ENCODE results near the gene KIF9.
A peak's percentile ranks its signal among the peaks of the same experiment; 100 is the strongest.
"Not testable (repeated sequence)": the region's sequence is repeated elsewhere in the genome, so short reads cannot be mapped to it uniquely, and the experiment has no call there.

KIF9 gene

DNA sequence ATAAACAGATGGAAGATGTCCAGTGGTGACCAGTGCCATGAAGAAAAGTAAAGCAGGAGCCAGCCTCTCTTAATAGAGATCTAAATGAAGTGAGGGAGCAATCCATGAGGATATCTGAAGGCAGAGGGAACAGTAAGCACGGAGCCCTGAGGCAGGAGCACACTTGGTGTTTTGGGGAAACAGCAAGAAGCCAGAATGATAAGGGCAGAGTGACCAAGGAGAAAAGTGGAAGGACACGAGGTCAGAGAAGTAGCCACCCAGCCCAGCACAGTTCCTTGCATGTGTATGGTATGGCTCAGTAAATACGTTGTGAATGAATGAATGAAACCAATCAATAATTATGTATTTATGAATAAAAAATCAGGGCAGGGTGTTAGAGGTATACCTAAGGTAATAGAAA lies 11.8 kb upstream of the KIF9 start:
- no peak for DNase-seq

DNA sequence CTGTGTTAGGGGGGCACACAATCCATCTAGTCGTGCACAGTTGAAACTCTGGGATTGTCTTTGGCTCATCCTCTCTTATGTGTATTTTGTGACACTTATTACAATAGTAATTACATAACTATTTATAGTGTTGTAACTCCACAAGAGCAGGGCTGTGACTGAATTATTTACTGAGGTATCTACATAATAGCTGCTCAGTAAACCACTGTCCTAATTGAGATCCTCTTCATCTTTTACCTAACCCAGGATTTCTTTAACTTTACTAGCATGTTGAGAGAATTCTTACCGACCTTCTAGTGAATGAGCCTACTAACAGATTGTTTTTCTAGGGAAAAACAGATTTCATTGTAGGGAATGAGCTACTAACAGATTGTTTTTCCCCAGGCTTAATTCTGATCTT lies 11.2 kb upstream of the KIF9 start:
- no peak for DNase-seq

DNA sequence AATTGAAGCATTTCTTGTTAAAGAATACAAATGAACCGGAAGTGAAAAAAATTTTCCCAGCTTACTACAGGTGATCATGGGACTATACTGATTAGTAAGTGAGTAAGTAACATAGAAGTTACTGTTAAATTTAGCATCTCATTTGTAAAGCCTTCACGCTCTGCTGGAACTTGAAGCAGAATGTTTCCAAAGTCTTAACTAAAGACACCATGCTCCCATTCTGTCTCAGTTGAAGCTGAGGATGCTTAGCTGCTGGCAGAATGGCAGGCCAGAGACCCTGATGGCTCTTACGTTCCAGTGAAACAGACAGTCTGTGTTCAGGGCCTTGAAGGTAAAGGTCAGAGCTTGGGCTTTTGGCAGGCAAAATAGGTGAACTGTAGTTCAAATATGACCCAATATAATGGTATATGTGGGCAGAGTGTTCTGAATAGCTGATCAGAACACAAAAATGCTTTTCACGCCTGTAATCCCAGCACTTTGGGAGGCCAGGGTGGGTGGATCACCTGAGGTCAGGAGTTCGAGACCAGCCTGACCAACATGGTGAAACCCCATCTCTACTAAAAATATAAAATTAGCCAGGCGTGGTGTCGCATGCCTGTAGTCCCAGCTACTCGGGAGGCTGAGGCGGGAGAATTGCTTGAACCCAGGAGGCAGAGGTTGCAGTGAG lies 9.3 kb upstream of the KIF9 start:
- not testable (repeated sequence) for DNase-seq

DNA sequence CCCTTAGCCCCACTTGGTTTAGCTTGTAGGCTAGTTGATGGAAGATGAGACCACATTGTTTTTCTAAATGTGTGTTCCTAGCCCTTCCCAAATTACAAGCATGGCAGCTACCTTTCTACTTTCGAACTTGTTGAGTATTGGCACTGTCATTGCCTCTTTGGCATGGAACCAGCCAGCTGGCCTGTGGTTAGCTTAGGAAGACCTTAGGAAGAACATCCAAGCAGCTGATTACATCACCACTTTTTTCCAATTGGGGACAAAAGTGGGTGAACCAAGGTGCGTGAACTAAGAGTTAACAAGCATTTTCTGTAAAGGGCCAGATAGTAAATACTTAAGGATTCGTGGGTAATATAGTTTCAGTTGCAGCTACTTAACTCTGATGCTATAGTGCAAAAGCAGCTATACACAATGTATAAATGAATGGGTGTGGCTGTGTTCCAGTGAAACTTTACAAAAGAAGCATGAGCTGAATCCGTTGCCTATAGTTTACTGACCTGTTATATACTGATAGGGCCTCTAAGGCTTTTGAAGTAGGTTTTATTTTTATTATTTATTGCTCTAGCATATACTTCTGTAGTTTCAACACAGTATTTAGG lies 8.7 kb upstream of the KIF9 start:
- no peak for DNase-seq

DNA sequence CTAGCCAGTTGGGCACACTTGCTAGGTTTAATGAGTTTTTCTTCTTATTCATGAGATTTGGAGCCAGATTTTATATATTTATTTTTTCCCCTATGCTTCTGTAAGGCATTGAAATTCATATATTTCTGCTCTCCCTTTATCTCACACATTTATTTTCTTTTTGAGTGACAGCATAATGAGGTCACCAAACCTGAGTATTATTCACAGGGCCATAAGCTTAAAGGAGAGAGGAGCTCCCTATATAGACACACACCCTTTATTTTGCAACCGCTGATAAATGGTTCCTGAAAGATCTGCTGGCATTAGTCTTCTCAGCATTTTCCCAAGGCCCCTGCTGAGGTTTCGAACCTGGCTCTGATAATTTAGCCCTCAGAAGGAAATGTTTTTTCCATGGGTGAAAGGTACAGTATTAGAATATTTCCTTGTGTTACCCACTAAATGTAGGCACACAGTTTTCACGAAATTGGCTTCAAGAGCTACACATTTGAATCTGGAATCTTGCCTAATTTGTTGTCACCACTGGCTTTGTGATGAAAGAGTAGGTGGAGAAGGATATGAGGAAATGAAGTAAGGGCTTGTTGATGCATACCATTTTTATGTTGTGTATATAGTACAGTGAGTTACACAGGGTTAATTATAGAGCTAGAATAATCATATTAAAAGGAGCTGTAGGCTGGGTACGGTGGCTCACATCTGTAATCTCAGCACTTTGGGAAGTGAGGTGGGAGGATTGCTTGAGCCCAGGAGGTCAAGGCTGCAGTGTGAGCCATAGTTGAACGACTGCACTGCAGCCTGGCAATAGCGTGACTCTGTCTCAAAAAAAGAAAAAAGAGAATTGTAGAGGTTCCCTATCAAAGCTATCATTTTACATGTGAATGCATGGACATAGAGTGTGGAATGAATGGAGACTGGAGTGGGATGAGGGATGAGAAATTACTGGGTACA lies 6.6 kb upstream of the KIF9 start:
- DNase-seq = no peak

DNA sequence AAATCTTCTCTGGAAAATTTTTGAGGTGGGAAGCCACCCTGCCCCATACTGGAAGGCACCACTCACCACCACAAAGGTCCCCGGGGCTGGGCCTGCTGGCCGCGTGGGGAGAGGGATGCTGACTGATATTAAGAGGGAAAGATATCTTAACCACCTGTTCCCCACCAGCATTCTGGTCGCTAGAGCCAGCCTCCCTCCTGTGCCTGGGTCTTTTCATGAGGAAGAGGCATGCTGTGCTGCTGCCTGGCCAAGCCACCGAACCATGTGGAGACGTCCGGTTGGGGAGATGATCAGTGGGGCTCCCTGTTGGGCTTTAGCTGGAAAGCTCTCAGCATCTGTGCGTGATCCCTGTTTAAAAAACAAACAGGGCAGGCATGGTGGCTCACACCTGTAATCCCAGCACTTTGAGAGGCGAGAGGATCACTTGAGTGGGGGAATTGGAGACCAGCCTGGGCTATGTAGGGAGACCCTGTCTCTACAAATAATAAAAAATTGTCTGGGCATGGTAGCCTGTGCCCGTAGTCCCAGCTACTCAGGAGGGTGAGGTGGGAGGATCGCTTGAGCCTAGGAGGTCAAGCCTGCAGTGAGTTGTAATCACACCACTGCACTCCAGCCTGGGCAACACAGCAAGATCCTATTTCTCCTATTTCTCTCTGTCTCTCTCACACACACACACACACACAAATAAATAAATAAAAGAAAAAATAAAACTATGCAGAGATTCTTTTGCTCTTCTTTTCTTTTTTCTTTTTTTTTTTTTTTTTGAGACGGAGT lies 1.2 kb upstream of the KIF9 start:
- peak; percentile 48 for DNase-seq

DNA sequence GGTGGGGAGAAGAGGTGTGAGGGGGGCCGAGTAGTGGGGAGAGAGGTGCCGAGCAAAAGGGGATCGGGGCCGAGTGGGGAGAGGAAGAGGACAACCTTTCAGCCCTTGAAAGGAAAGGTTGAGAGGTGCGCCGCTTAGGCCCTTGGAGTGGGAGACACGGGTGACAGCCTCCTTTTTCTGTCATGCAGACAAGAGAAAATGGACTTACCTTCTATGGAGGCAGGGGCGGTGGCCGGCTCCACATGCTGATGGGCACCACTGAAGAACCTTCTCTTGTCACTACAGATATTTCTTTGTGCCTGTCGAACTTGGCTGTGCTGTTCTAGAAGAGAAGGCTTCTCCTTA lies 566 bp upstream of the KIF9 start:
- DNase-seq = peak; percentile 20

DNA sequence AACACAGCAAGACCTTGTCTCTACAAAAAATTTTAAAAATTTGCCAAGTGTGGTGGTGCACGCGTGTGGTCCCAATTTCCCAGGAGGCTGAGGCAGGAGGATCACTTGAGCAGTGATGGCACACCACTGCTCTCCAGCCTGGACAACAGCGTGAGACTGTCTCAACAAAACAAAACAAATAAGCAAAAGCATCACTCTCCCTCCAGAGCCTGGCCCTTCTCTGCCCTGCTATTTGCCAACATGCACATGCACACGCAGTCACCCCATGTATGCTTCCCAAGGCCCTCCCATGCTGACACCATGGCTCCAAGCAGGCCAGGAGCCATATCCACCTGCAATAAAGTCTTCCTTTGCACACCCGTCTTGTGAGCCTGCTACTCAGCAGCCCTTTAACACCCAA lies 2.1 kb downstream of the KIF9 start:
- DNase-seq = no peak

DNA sequence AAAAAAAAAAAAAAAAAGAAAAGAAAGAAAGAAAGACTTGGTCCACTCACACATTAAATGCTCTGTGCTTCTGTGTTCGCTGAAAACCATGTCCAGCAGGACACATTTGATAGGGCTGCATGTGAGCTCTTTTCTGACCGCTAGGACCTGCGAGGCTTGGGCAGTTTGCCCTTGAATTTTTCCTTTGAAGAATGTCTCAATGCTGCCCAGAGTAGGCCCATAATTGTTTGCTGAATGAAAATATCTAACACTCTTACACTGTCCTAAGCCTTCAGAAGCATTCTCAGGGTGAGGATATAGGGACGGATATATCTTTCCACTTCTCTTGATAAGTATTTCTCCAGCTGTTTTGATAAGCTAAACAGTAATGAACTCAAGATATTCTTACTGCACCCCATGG lies 6.0 kb downstream of the KIF9 start:
- DNase-seq = no peak

DNA sequence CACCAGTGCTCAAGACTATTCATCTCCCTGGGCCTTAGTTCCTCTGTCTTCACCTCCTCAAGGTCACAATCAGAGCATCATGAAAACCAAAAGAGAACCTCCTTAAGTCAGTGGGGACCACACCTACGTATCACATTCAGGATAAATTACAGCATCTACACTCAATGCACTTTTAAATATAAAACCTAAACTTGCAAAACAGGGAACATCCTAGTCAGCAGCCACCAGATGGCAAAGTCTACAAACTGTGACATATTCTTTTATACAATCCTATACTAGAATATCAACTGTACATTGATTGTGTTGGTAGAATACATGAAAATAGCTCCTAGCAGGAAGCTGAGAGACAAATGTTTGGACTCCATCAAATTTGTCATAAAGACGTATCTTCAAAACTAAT lies 7.9 kb downstream of the KIF9 start:
- DNase-seq = no peak

DNA sequence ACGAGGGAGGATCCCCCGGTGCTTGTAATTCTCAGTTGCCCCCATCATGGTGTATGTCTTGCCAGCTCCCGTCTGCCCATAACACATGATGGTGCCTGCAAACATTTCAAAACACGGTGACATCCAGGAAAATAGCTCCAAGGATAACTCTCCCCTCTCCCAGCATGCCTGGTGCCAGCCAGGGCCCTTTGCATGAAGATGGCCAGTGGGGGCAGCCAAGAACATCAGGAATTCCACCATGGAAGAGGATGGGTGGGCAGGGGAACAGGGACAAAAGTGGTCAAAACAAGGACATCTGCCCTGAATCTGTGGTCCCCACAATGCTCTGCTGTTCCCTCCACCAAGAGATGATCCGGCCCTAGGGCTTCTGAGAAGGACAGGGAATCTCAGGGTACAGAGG lies 9.0 kb downstream of the KIF9 start:
- DNase-seq = no peak

DNA sequence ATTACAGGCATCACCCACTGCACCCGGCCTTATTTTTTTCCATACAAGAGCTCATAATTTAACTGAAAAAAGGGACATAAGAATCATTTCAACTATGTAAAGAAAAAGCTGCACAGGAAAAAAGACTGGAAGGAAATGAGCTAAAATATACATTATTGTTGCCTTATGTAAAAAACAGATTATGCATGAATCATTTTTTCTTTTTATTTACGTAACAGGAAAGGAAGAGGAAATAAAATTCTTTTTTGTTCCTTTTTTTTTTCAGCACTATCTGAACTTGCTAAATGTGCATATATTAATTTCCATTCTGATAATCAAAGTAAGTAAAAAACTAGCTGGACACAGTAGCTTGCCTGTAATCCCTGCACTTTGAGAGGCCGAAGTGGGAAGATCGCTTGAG lies 12.1 kb downstream of the KIF9 start:
- DNase-seq = no peak

DNA sequence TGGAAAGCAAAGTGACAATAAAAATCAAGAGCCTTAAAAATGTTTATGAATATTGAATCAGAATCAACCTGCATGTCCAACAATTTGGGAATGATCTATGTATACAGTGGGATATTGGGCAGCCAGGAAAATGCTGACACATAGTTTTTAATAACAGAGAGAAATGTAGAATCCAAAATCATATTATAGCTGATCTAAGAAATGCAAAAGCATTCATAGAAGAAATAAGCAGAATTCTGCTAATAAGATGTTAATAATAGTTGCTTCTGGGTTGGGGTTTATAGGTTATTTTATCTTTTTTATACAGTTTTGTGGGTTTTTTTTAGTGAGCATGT lies 15.1 kb downstream of the KIF9 start:
- DNase-seq = no peak

DNA sequence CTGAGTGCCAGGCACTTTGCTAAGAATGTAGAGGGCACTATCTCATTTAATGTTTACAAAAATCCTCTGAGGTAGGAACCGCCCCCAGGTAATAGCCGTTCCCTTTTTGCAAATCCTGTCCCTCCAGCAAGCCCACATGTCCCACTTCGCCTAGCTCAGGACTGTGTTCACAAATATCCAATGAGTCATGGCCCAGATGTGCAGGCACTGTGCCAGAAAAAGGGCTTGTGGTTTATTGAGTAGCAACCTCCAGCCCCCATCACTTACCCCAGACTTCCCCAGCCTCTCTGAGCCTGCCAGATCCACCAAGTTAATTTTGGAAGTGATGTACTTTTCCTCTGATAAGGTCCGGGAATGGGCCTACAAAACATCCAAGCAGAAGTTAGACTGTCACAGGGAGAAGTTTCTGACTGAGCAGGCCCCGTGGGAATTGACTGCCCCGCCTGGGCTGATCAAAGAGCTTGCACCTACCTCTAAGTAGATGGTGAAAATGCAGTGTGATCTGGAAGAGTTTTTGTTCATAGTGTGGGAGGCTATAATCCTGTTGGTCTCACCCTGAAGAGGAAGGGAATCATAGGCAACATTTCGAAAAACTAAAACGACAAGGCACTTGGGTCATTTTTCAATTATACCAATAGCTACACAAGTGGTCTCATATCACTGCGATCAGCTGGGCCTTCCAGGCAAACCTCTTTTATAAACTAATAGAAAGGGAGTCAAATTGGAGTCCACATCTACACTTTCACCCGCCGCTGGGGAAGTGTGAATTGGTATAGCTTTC lies 15.7 kb downstream of the KIF9 start:
- peak; percentile 14 for DNase-seq

DNA sequence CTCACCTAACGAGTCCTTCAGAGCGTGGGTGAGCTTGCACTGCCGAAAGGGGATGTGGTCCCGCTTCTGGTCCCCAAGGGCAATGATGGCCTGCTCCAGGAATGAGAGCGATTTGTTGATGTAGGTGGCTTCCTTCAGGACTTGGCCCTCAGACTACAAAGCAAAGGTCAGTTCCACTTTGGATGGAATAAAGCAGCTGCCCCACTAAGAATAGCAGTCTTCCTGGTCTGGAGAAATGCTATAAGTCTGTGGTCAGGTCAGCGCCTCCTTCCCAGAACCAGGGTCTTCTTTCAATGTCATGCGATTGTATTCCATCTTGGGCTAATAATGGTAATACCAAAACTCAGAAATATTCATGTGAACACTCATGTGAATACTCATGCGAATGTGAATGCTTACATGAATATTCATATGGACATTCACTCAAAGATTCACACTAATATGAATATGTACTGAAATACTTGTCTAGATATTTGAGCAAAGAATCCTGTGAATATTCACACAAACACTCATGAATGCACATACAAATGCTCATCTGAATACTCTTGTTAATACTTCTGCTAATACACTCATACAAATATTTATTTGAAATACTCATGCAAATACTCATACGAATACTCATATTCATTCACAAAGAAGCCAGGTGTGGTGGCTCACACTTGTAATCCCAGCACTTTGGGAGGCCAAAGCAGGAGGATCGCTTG lies 16.7 kb downstream of the KIF9 start:
- DNase-seq = no peak

DNA sequence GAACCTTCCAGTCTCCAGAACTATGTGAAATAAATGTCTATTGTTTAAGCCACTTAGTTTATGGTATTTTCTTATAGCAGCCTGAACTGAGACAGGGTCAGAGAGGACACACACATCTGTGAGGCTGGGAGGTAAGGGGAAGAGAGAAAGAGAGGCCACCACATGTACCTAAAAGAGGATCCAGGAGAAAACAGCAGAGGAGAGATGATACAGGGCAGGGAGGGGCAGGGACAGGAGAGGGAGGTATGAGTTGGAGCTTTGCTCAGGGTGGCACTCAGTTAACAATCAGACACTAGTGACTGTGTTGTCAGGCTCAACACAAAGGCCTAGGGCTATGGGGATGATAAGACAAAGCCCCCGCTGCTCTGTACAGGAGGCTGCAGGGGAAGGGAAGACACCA lies 17.6 kb downstream of the KIF9 start:
- DNase-seq = no peak

DNA sequence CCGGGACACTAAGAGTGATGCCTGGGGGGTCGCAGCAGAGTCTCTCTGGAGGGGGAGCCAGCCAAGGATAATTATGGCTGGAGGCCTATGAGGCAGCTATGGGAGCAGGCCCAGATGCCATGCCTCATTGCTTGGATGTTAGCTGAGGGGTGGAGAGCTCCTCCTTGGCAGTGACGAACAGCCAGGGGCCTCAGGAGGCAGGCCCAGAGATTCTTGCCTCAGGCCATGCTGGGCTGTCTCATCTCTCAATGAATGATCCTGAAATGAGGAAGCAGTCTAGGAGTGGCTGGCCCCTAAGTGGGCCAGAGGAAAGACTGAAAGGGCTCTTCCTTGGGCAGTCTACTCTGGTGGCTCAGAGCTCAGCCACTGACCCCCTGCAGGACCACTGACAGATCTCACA lies 21.3 kb downstream of the KIF9 start:
- no peak for DNase-seq

DNA sequence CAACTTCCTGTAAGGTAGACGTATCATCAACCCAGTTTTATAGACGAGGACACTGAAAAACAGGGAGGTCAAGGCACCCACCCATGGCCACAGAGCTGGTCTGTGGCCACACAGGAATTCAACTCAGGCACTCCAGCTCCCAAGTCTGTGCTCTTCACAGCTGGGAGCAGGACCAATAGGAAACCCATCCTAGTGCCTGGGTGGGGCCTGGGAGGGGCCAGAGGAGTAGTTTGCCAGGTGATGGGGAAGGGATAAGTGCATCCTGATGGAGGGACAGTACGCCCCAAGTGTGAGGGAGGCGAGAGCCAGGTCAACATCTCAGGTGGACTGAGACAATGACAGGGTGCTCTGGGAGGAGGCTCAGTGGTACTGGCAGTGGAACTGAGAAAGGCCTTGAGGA lies 22.0 kb downstream of the KIF9 start:
- no peak for DNase-seq

DNA sequence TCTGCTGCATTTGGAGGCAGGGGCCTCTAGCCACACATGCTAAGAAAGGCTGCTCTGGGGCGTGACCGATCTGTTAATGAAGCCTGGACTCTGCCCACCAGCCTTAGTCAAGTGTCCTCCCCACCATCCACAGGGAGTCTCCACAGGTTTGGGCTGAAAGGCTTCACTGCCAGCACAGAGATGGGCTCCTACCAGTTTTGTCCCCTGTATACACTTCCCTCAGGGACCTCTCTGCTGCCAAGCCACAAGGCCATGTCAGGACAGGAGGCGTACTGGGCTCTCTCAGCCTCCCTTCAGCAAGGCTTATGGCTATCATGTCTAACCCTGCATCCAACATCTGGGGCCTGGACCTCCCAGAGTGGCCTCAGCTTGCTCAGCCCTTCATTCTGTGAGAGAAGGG lies 23.5 kb downstream of the KIF9 start:
- DNase-seq = no peak

DNA sequence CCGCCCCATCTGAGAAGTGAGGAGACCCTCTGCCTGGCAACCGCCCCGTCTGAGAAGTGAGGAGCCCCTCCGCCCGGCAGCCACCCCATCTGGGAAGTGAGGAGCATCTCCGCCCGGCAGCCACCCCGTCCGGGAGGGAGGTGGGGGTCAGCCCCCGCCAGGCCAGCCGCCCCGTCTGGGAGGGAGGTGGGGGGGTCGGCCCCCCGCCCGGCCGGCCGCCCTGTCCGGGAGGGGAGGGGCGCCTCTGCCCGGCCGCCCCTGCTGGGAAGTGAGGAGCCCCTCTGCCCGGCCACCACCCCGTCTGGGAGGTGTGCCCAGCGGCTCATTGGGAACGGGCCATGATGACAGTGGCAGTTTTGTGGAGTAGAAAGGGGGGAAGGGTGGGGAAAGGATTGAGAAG lies 26.3 kb downstream of the KIF9 start:
- not testable (repeated sequence) for DNase-seq

DNA sequence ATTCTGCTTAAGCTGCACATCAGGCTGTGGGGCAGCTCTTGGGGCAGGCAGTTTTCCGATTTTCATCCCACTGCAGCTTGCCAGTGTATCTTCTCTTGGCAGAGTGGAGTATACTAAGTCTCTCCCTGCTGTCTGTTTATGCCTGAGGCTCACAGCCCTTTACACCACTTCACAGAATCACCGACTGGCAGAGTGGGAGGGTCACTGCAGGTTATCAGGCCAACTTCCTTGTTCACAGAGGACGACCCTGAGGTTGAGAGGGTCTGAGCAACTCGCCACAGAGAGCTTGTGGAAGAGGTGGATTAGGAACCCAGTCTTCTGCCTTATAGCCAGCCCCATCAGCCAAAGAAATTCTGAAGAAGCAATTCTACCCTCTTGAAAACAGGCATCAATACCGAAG lies 30.9 kb downstream of the KIF9 start:
- DNase-seq = no peak

DNA sequence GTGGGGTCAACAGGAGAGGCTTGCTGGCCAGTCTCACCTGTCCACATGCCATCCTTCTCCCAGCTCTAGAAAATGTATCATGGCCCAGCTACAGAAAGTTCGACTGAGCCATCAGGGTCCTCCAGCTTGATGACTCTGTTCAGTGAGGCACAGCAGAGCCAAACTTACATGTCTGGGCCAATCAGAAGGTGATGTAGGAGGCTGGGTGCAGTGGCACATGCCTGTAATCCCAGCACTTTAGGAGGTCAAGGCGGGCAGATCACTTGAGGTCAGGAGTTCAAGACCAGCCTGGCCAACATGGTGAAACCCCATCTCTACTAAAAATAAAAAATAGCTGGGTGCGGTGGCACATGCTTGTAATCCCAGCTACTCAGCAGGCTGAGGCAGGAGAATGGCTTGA lies 31.5 kb downstream of the KIF9 start:
- DNase-seq = not testable (repeated sequence)
